Stromal cell of bone marrow (primary cell): ENCODE data around the gene TRAF7.

ENCODE experiments used
- DNase-seq: peaks from one replicate; pipeline ENCODE4 v3.0.0-alpha.2; 2012; ENCODE audit warnings: low read depth

The TRAF7 gene

GRCh38 chr16:2223221-2223941, 67.8 kb downstream of the TRAF7 start, which contains the start of gene E4F1:
Gene E4F1, plus strand, starts transcription at chr16:2223591. Its CDS starts 23 bp downstream, at chr16:2223614.
- DNase-seq = peak; percentile 98

- DNase-seq = no peak
Measured at GRCh38 chr16:2223942-2224486, 68.4 kb downstream of the TRAF7 start.

- no peak for DNase-seq
Measured at GRCh38 chr16:2226245-2226793, 70.7 kb downstream of the TRAF7 start.

GRCh38 chr16:2226918-2227317, 71.3 kb downstream of the TRAF7 start:
- DNase-seq = no peak
